K562 (cell line): ENCODE data around the gene PEPD. TPM values are rescaled to one million over a fixed set of nuclear protein-coding genes. Genes with fewer than 3 reads are reported as not detected.

Source experiments
- ATAC-seq: fragments of 200-7000 bp; cut with Tn5 transposase; 3 replicates; pipeline ENCODE4 v1.9.1; 2020; ENCODE audit warnings: moderate library complexity
- BruUV-seq: library from RNA; stranded (reverse); fragments of 400-500 nt; replicated peaks from 2 replicates; lab custom pipeline; 2021; lab: Mats Ljungman, UMichigan
- CTCF ChIA-PET: fragments of 300-600 bp; formaldehyde crosslinking; extraction: SDS; loops from one replicate; lab custom pipeline; 2021; ENCODE audit warnings: low intra/inter-chr PET ratio; lab: Yijun Ruan, JAX
- POLR2A ChIA-PET: fragments of 300-600, 350-650 bp; sonication (Branson Sonifier 250); formaldehyde crosslinking; extraction: SDS; loops from one replicate; lab custom pipeline; 2021; ENCODE audit warnings: antibody characterized with exemption, inconsistent platforms; lab: Yijun Ruan, JAX
- DNase-seq, 4 experiments: peaks; one replicate each; pipeline versions ENCODE4 v3.0.0 to v3.0.0-alpha.2; 2011 to 2018; ENCODE audit warnings: low spot score in 3 of 4, mixed read lengths in 3 of 4; ENCODE audit errors: extremely low read depth in 1 of 4
- FAIRE-seq: peaks from 2 replicates; lab custom pipeline; 2011; peaks lifted over from hg19 to GRCh38; lab: Jason Lieb, UNC
- H2AFZ ChIP-seq: 2 replicates; pipeline ENCODE4 v1.6.0; 2011; ENCODE audit warnings: low read depth, low read length, control low read depth, inconsistent platforms
- H3K27ac ChIP-seq: fragments of 200-600 bp; 3 replicates; pipeline ENCODE4 v1.8.0; 2011; ENCODE audit warnings: low read depth, mild to moderate bottlenecking, control low read depth, inconsistent platforms, low read length, moderate library complexity, mixed read lengths; ENCODE audit errors: extremely low read depth
- H3K27me3 ChIP-seq, 2 experiments: fragments of 300-600 bp in 1 of 2; 2 replicates in 1 of 2; 3 replicates in 1 of 2; pipeline versions ENCODE4 v1.6.0 to v1.8.0; 2011; ENCODE audit warnings: inconsistent platforms in 2 of 2, low read length in 2 of 2, mild to moderate bottlenecking in 1 of 2, mixed read lengths in 1 of 2, moderate library complexity in 1 of 2; ENCODE audit not compliant: control insufficient read depth in 2 of 2, insufficient read depth in 2 of 2
- H3K36me3 ChIP-seq: fragments of 300-600 bp; 3 replicates; pipeline ENCODE4 v1.8.0; 2011; ENCODE audit warnings: mild to moderate bottlenecking, low read length, inconsistent platforms; ENCODE audit not compliant: control insufficient read depth, insufficient read depth
- H3K4me1 ChIP-seq, 2 experiments: fragments of 200-600 bp in 1 of 2; replicated peaks in 1 of 2; 2 replicates in 1 of 2; 3 replicates in 1 of 2; pipeline versions ENCODE4 v1.5.1 to v1.8.0; 2011; ENCODE audit warnings: inconsistent platforms in 2 of 2, low read length in 2 of 2, mild to moderate bottlenecking in 1 of 2, mixed read lengths in 1 of 2, moderate library complexity in 1 of 2; ENCODE audit not compliant: control insufficient read depth in 2 of 2, insufficient read depth in 2 of 2
- H3K4me2 ChIP-seq: 2 replicates; pipeline ENCODE4 v1.6.1; 2011; ENCODE audit warnings: low read length, control low read depth, inconsistent platforms, mixed read lengths; ENCODE audit not compliant: insufficient read depth
- H3K4me3 ChIP-seq: fragments of 200-600 bp; sonication (generic), shearing (Covaris generic); 2 replicates; pipeline ENCODE4 v1.5.1; 2016; ENCODE audit warnings: control low read depth, inconsistent platforms
- H3K79me2 ChIP-seq: fragments of 200-600 bp; 3 replicates; pipeline ENCODE4 v1.8.0; 2011; ENCODE audit warnings: low read length, inconsistent platforms; ENCODE audit not compliant: control insufficient read depth, insufficient read depth
- H3K9ac ChIP-seq, 2 experiments: 2 replicates each; pipeline versions ENCODE4 v1.6.0 to v1.6.1; 2011; ENCODE audit warnings: low read depth in 2 of 2, low read length in 2 of 2, control low read depth in 1 of 2, inconsistent platforms in 1 of 2, mild to moderate bottlenecking in 1 of 2, mixed read lengths in 1 of 2; ENCODE audit not compliant: insufficient read depth in 1 of 2
- H3K9me1 ChIP-seq: one replicate; pipeline ENCODE4 v1.6.0; 2011; ENCODE audit warnings: inconsistent platforms, mild to moderate bottlenecking, low read length, moderate library complexity; ENCODE audit not compliant: control insufficient read depth, insufficient read depth
- H3K9me3 ChIP-seq: replicated peaks from 2 replicates; pipeline ENCODE4 v1.5.1; 2011; ENCODE audit warnings: low read depth, low read length, inconsistent platforms; ENCODE audit not compliant: control insufficient read depth, insufficient read depth
- H4K20me1 ChIP-seq: replicated peaks from 2 replicates; pipeline ENCODE4 v1.6.1; 2011; ENCODE audit warnings: low read length, inconsistent platforms, mixed read lengths; ENCODE audit not compliant: control insufficient read depth, insufficient read depth
- CTCF ChIP-seq, 3 experiments: IDR thresholded peaks in 2 of 3; conservative IDR thresholded peaks in 1 of 3; 2 replicates each; pipeline ENCODE4 v1.5.1; 2011 to 2012; ENCODE audit warnings: low read length in 3 of 3, mild to moderate bottlenecking in 3 of 3, control low read depth in 2 of 3, improper control_type of control experiment in 1 of 3, inconsistent platforms in 1 of 3, low read depth in 1 of 3, mixed read lengths in 1 of 3, moderate library complexity in 1 of 3; ENCODE audit not compliant: insufficient read depth in 2 of 3
- NR1H2 ChIP-seq: sonication (generic); formaldehyde crosslinking; IDR thresholded peaks from 2 replicates; pipeline ENCODE4 v1.4.0; 2020; ENCODE audit warnings: mild to moderate bottlenecking, missing genetic modification reagents
- POLR2G ChIP-seq: fragments of 200-400 bp; formaldehyde crosslinking; IDR thresholded peaks from 2 replicates; pipeline ENCODE4 v1.6.1; 2017; ENCODE audit warnings: low read depth, mild to moderate bottlenecking, antibody characterized with exemption, low read length, moderate library complexity
- POU5F1 ChIP-seq: fragments of 150-350 bp; IDR thresholded peaks from 2 replicates; pipeline ENCODE4 v1.6.1; 2014; ENCODE audit warnings: borderline replicate concordance, low read length, low read depth, mild to moderate bottlenecking; ENCODE audit not compliant: partially characterized antibody
- WGBS: fragments of 100-300 bp; shearing (Covaris generic); methylation state at CpG from one replicate; pipeline ENCODE4 v1.1.6; 2016; ENCODE audit warnings: low coverage, mixed read lengths; ENCODE audit not compliant: insufficient coverage; ENCODE audit errors: missing lambda C conversion rate; 5-methylcytosine and 5-hydroxymethylcytosine counted together
- in situ Hi-C: fragments of 300-500 bp; cut with MboI; formaldehyde crosslinking; loops from 4 replicates; pipeline ENCODE4 v1.15.0; 2018; ENCODE audit warnings: inconsistent platforms, mixed read lengths
- intact Hi-C: fragments of 100-400 bp; cut with micrococcal nuclease; formaldehyde crosslinking; loops from 2 replicates; pipeline ENCODE4 v1.14.2; 2022
- polyA plus RNA-seq, 8 experiments: library from polyadenylated mRNA; depleted of rRNA in 4 of 8; stranded (reverse) in 5 of 8; unstranded in 3 of 8; fragments of >200 nt; fragmentation: Nextera tagmentation in 2 of 8; fragmentation: Illumina TruSeq in 1 of 8; extraction: Ambion mirVana in 2 of 8; extraction: Trizol in 1 of 8; gene quantifications; 2 replicates each; pipeline versions ENCODE4 v1.2.1 to v1.2.3, GENCODE V29; 2011 to 2014; ENCODE audit warnings: inconsistent platforms in 1 of 8, missing spikeins in 1 of 8
- total RNA-seq, 7 experiments: library from RNA; depleted of rRNA in 6 of 7; stranded (reverse); fragments of >200 nt in 6 of 7; fragmentation: Illumina TruSeq in 2 of 7; extraction: Trizol in 2 of 7; gene quantifications; 2 replicates each; pipeline versions ENCODE4 v1.2.1 to v1.2.3, GENCODE V29; 2011 to 2021; ENCODE audit warnings: low replicate concordance in 1 of 7

Gene PEPD
- total and polyA plus RNA-seq, 9 of the 15 experiments (the other 6 are each of a cell fraction or from before 2014, with no cell fraction given) = 1.3 to 19.2 (median 16.0) TPM

GRCh38 chr19:33399081-33399744 lies 122.4 kb downstream of the PEPD start:
- in situ Hi-C loops = no loop called here
- no peak for DNase-seq

GRCh38 chr19:33398361-33399060 lies 123.1 kb downstream of the PEPD start:
- Histone ChIP-seq H3K36me3 (no peaks in the 10 kb centered on the region), H3K9me3 (no peaks in the 10 kb centered on the region), H3K9ac (no peak overlapping the region), H3K27ac (no peak overlapping the region), H3K9me1 (no peaks in the 10 kb centered on the region), H3K4me1 (peaks cover 0 to 54% of the 10 kb centered on the region in 2 experiments; a peak in 2 of 5 replicates), H3K79me2 (no peaks in the 10 kb centered on the region), H2AFZ (no peak overlapping the region), H3K4me3 (no peak overlapping the region), H3K4me2 (no peak overlapping the region), H3K27me3 (peaks cover 0 to 28% of the 10 kb centered on the region in 2 experiments; a peak in 2 of 5 replicates), H4K20me1 (peaks cover 27% of the 10 kb centered on the region)
- ATAC-seq = no peak
- DNase-seq = no peak
- FAIRE-seq = no peak
- CTCF ChIA-PET = no interaction called here
- TF ChIP-seq NR1H2 (CRISPR knock-in tag) = no peak
- TF ChIP-seq POU5F1 = no peak
- TF ChIP-seq CTCF (IDR thresholded peaks at IDR 0.05 in 2 of 3, conservative IDR thresholded peaks at IDR 0.05 in 1 of 3; ENCODE audit: insufficient read depth in 2 of 3, low read depth in 1 of 3, low read length in 3 of 3) = 0 out of 6 replicates have a peak, but pooled peaks of 1 of the 3 experiments have one; percentile 28
- in situ Hi-C loops = no loop called here
- no TSS peak for BruUV-seq
- POLR2A ChIA-PET = interaction anchor here (0.6 to 3.7 kb wide), 10 partner anchors 8 to 236 kb away, joined by 3 to 16 read pairs (median 4); no protein-coding TSS in a partner anchor
- 44% methylated on average over 17 of the region's 19 CpGs for WGBS
- intact Hi-C loops = no loop called here

More at GRCh38 chr19:33399081-33399744, 122.4 kb downstream of the PEPD start:
- FAIRE-seq = no peak
- CTCF ChIA-PET = no interaction called here
- no peak for TF ChIP-seq NR1H2 (CRISPR knock-in tag)
- 0 out of 2 replicates have a peak, but pooled peaks have one; percentile 14 for TF ChIP-seq POLR2G
- TF ChIP-seq, all 486 proteins: peak for 1
- intact Hi-C loops = no loop called here
- POLR2A ChIA-PET = interaction anchor here (0.6 to 3.7 kb wide), 5 partner anchors 8 to 236 kb away, joined by 3 to 16 read pairs (median 6); no protein-coding TSS in a partner anchor
- no peak overlapping the region for H3K27ac ChIP-seq
- no peak overlapping the region for H2AFZ ChIP-seq
- H3K4me1 ChIP-seq = peaks cover 0 to 51% of the 10 kb centered on the region in 2 experiments; a peak in 2 of 5 replicates
- H3K9ac ChIP-seq = peak overlapping the region in 1 of 2 experiments; percentile 52; a peak in 1 of 4 replicates
- no peak overlapping the region for H3K4me2 ChIP-seq
- H3K27me3 ChIP-seq = peaks cover 0 to 28% of the 10 kb centered on the region in 2 experiments; a peak in 2 of 5 replicates
- H4K20me1 ChIP-seq = peaks cover 20% of the 10 kb centered on the region
- no peaks in the 10 kb centered on the region for H3K9me3 ChIP-seq
- 25% methylated on average over 28 of the region's 28 CpGs for WGBS
- H3K4me3 ChIP-seq = no peak overlapping the region
- no TSS peak for BruUV-seq
- H3K36me3 ChIP-seq = no peaks in the 10 kb centered on the region
- no peaks in the 10 kb centered on the region for H3K79me2 ChIP-seq
- no peak for ATAC-seq
- no peaks in the 10 kb centered on the region for H3K9me1 ChIP-seq
